Activated naive CD8-positive, alpha-beta T cell treated with anti-CD3 and anti-CD28 coated beads, Interleukin-2, amount 50 U/mL, for 16 hours (primary cell): ENCODE measurements around the gene MBD2.
"Not testable (repeated sequence)": the region's sequence is repeated elsewhere in the genome, so short reads cannot be mapped to it uniquely, and the experiment has no call there.

Source experiments
- DNase-seq: peaks from one replicate; pipeline ENCODE4 v3.0.0-alpha.2; 2020; ENCODE audit warnings: low read depth, low spot score

MBD2 gene

GRCh38 chr18:54150226-54150625 is 74.2 kb downstream of the MBD2 start:
- no peak for DNase-seq

DNA sequence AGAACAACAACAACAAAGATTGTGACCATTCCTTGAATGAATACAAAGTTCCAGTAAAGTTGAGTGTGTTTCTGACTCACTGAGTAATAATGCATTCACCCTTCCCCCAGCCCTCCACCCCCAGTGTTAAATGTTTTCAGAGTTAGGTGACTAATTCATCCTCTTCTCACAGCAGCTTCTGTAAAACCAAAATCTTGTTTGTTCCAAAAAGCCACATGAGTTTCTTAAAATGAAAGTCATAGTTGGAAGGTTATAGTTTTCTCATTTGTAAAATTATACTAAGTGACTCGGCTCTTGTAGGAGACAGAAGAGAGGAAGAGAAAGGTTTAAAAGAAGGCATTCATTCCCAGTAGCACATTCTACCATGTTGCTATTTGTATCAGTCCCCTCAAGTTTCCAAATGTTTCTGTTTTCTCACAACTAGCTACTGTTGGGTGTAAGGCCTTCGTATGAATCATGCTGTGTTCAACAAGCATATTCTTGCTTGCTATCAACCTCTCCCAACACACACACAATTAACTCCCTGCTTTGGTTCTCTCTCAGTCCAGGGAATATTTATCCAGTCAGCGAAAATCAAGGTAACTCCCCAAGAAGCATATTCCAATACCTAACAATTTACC is 75.3 kb downstream of the MBD2 start:
- peak; percentile 38 for DNase-seq

- no peak for DNase-seq
Observed at GRCh38 chr18:54148678-54149077, 75.8 kb downstream of the MBD2 start.

DNA sequence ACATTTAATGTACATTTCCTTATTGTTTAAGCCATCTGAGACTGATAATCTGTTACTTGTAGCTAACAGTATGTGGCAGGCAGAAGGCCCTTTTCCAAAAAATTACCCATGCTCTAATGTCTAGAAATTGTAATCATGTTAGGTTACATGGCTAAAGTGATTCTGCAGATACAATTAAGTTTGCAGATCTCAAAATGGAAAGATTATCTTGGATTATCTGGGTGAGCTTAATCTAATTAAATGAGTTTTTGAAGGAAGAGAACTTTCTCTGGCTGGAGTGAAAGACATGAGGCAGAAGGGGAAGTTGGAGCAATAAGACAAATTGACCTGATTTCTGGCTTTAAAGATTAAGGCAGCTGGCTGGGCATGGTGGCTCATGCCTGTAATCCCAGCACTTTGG is 76.3 kb downstream of the MBD2 start:
- DNase-seq, result no peak

DNA sequence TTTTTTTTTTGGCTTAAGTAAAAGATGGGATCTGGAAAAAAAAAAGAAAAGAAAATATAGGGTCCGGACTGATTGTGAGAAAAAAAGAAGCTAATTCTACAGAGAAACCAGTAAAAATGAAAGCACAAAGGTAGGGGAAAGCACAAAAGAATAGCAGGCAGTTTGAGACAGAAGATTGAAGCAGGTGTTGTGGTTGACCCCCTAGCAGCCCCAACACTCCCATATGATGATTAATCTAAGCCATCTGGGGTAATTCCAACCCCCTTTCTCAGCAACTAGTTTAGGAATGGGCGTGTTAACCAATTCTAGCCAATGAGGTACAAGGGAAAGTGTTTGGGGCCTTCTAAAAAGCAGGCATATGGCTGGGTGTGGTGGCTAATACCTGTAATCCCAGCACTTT is 77.0 kb downstream of the MBD2 start:
- no peak for DNase-seq

- no peak for DNase-seq
Observed at GRCh38 chr18:54141041-54141608, 83.3 kb downstream of the MBD2 start.

- no peak for DNase-seq
Observed at GRCh38 chr18:54140641-54141040, 83.8 kb downstream of the MBD2 start.

DNA sequence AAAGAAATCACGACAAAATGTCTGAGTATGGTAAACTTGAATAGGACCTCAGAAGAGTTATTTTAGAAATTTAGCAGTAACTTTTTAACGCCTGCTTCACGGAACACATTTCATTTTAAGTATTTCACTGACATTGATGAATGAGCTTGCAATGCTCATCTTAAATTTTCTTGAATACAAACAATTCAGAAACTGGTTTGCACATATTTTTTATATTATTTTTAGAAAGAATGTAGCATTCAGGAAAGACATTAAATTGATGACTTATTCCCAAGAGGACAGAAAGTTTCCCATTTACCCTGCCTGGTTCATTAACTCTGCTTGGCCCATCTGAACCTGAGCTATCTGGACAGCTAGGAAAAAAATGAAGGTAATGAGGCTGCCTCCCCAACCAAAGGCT is 89.3 kb downstream of the MBD2 start:
- no peak for DNase-seq

DNA sequence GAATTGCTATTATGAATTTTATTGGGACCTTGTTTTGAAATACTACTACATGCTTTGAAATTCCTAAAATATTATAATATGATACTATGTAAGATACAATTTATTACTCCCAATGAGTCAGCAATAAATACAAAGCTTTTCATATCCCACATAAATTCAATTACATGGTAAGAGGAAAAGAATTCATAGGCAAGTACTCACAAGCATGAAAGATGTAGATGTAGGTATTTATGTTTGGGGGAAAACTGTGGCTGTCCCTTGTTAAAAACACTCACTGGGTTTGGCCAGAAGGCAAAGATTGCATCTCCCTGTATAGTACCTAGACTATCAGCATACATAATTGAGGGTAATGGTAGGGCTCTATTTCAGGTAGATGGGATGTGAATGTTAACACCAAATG is 90.4 kb downstream of the MBD2 start:
- no peak for DNase-seq

GRCh38 chr18:54130631-54131030 is 93.8 kb downstream of the MBD2 start:
- no peak for DNase-seq

DNA sequence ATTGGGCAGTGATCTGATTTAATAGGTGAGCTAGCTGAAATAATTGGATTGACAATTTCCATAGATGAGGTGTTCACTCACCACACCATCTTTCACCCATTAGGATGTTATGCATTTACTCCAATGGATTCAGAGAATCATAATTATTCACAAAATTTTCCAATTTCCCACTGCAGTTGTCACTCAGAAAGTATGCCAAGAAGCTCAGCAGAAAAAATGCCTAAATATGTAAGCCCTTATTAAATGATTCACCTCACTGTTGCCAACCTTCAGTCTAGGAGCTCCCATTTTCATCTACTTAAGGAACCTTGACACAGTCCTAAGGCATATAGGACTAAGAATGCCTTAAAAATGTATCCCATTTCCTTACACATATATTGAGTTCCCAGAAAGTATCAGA is 94.3 kb downstream of the MBD2 start:
- DNase-seq, result no peak

- DNase-seq, result no peak
Observed at GRCh38 chr18:54129448-54130067, 94.9 kb downstream of the MBD2 start.

GRCh38 chr18:54127759-54128378 is 96.6 kb downstream of the MBD2 start:
- no peak for DNase-seq

GRCh38 chr18:54125429-54125828 is 99.0 kb downstream of the MBD2 start:
- DNase-seq, result no peak

- DNase-seq, result not testable (repeated sequence)
Observed at GRCh38 chr18:54123720-54124440, 100.6 kb downstream of the MBD2 start.

GRCh38 chr18:54119524-54120019 is 104.9 kb downstream of the MBD2 start:
- no peak for DNase-seq

DNA sequence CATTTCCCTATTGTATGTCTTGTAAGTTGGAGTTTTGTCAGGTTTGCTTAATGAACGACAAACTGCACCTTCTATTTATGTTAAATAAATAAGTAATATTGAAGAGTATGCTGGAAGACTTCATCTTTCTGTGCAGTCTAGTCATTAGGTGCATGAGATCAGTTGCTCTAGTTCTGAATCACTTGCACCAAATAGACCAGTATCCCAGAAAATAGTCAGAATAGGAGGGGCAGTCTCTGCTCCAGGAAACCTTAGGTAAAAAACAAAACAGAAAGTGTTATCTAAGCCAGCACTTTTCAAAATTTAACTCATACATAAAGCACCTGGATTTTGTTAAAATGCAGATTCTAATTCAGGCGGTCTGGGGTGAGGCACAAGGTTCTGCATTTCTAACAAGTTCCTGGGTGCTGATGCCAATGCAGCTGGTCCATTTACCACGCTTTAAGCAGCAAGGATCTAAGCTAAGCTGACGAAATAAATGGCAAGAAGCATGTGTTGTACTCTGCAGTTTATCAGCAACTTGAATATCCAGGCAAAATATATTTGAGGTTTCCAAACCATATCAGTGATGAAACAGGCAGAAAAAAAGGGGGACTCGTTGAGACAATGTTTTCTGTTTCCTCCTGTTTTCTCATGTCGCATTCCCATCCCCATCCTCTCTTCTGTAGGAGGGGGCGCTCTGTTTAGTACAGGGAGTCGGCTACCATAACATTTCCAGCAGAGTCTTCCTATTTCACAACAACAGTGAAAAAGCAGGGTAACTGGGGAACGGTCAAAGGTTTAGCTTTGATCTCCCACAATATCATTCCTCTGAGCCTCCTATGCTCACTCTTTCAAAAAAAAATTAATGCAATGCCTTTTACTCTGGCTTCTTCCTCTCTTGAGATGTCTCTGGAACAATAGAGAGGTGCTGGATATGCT is 106.4 kb downstream of the MBD2 start:
- no peak for DNase-seq

GRCh38 chr18:54116541-54117257 is 107.8 kb downstream of the MBD2 start:
- DNase-seq, result no peak

GRCh38 chr18:54112356-54112755 is 112.1 kb downstream of the MBD2 start:
- DNase-seq, result no peak

GRCh38 chr18:54109131-54109683 is 115.3 kb downstream of the MBD2 start:
- no peak for DNase-seq
